AG09319 (cell line): Measurements from ENCODE around the gene NUDT3.

Source experiments
- DNase-seq: peaks from one replicate; pipeline ENCODE4 v3.0.0-alpha.2; 2010; ENCODE audit warnings: low read depth; ENCODE audit errors: extremely low read depth
- TF ChIP-seq, protein P1 (sequence below): IDR thresholded peaks from 2 replicates; pipeline ENCODE4 v1.5.1; 2011; ENCODE audit warnings: low read depth, mild to moderate bottlenecking, inconsistent platforms, low read length, moderate library complexity

Gene NUDT3

GRCh38 chr6:34305497-34305896, 87.0 kb downstream of the NUDT3 start:
- no peak for DNase-seq
- TF ChIP-seq, protein P1, sequence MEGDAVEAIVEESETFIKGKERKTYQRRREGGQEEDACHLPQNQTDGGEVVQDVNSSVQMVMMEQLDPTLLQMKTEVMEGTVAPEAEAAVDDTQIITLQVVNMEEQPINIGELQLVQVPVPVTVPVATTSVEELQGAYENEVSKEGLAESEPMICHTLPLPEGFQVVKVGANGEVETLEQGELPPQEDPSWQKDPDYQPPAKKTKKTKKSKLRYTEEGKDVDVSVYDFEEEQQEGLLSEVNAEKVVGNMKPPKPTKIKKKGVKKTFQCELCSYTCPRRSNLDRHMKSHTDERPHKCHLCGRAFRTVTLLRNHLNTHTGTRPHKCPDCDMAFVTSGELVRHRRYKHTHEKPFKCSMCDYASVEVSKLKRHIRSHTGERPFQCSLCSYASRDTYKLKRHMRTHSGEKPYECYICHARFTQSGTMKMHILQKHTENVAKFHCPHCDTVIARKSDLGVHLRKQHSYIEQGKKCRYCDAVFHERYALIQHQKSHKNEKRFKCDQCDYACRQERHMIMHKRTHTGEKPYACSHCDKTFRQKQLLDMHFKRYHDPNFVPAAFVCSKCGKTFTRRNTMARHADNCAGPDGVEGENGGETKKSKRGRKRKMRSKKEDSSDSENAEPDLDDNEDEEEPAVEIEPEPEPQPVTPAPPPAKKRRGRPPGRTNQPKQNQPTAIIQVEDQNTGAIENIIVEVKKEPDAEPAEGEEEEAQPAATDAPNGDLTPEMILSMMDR: no peak

GRCh38 chr6:34304164-34304563, 88.3 kb downstream of the NUDT3 start:
- TF ChIP-seq, protein P1: no peak
- no peak for DNase-seq

DNA sequence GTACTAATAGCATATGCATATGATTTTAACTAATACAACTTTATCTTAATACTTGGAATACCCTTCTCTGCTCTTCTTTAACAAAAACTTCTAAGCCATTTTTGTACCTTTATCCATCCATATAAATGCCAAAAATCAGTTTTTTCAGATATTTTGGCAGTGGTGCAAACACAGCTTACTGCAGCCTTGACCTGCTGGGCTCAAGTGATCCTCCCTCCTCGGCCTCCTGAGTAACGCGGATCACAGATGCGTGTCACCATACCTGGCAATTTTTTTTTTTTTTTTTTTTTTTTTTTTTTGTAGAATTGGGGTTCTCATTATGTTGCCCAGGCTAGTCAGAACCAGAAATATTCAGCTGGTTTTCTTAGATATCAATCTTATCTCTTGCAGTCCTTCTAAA, 89.5 kb downstream of the NUDT3 start:
- no peak for DNase-seq
- TF ChIP-seq, protein P1: no peak

DNA sequence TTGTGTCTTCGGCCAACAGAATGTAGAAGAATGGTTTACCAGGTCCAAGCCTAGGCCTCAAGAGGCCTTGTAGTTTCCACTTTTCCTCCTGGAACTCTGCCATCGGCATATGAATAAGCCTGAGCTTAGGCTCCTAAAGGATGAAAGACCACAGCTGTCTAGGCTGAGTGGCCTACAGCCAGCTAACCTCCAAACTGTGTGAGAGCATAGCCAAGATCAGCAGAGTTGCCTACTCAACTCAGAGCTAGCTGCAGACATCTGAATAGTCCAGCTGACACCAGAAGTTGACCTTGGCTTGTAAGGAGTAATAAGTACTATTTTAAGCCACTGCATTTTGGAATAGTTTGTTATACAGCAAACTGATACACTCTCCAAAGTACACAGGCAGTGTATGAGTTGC, 91.1 kb downstream of the NUDT3 start:
- TF ChIP-seq, protein P1: no peak
- no peak for DNase-seq

GRCh38 chr6:34300332-34300751, 92.1 kb downstream of the NUDT3 start:
- DNase-seq: no peak
- TF ChIP-seq, protein P1: no peak

- TF ChIP-seq, protein P1: no peak
- no peak for DNase-seq
These were observed 93.5 kb downstream of the NUDT3 start for GRCh38 chr6:34298941-34299340.

- no peak for DNase-seq
- TF ChIP-seq, protein P1: no peak
These were observed 96.7 kb downstream of the NUDT3 start for GRCh38 chr6:34295721-34296120.

DNA sequence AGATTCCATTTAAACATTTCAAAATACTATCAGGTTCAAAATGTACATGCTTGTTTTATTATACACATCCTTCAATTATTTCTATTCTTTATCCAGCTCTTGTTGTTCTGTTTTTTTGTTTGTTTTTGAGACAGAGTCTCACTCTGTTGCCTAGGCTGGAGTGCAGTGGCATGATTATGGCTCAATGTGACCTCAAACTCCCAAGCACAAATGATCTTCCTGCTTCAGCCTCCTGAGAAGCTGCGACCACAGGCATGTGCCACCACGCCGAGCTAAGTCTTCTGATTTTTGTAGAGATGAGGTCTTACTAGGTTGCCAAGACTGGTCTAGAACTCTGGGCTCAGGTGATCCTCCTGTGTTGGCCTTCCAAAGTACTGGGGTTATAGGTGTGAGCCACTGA, 99.5 kb downstream of the NUDT3 start:
- TF ChIP-seq, protein P1: no peak
- no peak for DNase-seq
